HL-60 (cell line): Measurements from ENCODE around the gene SLC43A1.

Experiments
- CTCF ChIP-seq: IDR thresholded peaks from one replicate; pipeline ENCODE4 v1.5.1; 2011; ENCODE audit warnings: low read length, control low read depth, inconsistent platforms; ENCODE audit not compliant: insufficient read depth
- POLR2AphosphoS5 ChIP-seq: IDR thresholded peaks from 2 replicates; pipeline ENCODE4 v1.6.1; 2012; ENCODE audit warnings: low read depth
- REST ChIP-seq: IDR thresholded peaks from 2 replicates; pipeline ENCODE4 v1.6.1; 2012; ENCODE audit warnings: low read depth; ENCODE audit not compliant: insufficient replicate concordance

DNA sequence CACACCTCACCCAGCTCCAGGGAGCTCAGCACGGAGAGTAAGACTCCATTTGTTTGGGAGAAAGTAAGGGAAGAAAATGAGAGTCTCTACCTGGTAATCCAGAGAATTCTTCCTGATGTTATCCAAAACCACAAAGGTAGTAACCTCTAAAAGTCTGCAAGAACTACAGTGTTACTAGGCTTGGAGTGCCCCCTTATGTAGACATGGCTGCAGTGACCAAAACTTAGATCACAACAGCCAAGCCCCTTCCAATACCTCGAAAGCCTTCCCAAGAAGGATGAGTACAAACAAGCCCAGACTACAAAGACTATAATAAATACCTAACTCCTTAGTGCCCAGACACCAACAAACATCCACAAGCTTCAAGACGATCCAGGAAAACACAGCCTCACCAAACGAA, 47.1 kb upstream of the SLC43A1 start:
- no peak for TF ChIP-seq CTCF
- TF ChIP-seq POLR2AphosphoS5, result no peak
- no peak for TF ChIP-seq REST
